NCI-H146 treated with DMSO at 0.1 percent for 48 hours (cell line): ENCODE measurements around the gene MSI2.
A peak's percentile ranks its signal among the peaks of the same experiment; 100 is the strongest.

Experiments used
- DNase-seq: peaks from one replicate; lab custom pipeline; 2025; ENCODE audit not compliant: unreplicated experiment; lab: John Stamatoyannopoulos, UW

MSI2 gene

GRCh38 chr17:57448759-57449283 lies 192.5 kb downstream of the MSI2 start:
- no peak for DNase-seq

- DNase-seq: no peak
Measured at GRCh38 chr17:57451191-57451590, 194.9 kb downstream of the MSI2 start.

- DNase-seq: no peak
Measured at GRCh38 chr17:57451643-57452042, 195.3 kb downstream of the MSI2 start.

- no peak for DNase-seq
Measured at GRCh38 chr17:57453841-57454425, 197.6 kb downstream of the MSI2 start.

GRCh38 chr17:57454729-57455062 lies 198.4 kb downstream of the MSI2 start:
- DNase-seq: no peak

GRCh38 chr17:57455063-57455914 lies 199.0 kb downstream of the MSI2 start:
- DNase-seq: no peak

GRCh38 chr17:57456622-57457021 lies 200.3 kb downstream of the MSI2 start:
- no peak for DNase-seq

- DNase-seq: no peak
Measured at GRCh38 chr17:57457188-57457587, 200.9 kb downstream of the MSI2 start.

- DNase-seq: peak; percentile 62
Measured at GRCh38 chr17:57458718-57459285, 202.5 kb downstream of the MSI2 start.

GRCh38 chr17:57459286-57459915 lies 203.1 kb downstream of the MSI2 start:
- no peak for DNase-seq

GRCh38 chr17:57461082-57461481 lies 204.8 kb downstream of the MSI2 start:
- DNase-seq: no peak

GRCh38 chr17:57462007-57462579 lies 205.8 kb downstream of the MSI2 start:
- DNase-seq: no peak

GRCh38 chr17:57463103-57463885 lies 207.0 kb downstream of the MSI2 start:
- no peak for DNase-seq

- no peak for DNase-seq
Measured at GRCh38 chr17:57464191-57464864, 208.0 kb downstream of the MSI2 start.

- DNase-seq: no peak
Measured at GRCh38 chr17:57465610-57466009, 209.3 kb downstream of the MSI2 start.

GRCh38 chr17:57466017-57466471 lies 209.7 kb downstream of the MSI2 start:
- DNase-seq: no peak

GRCh38 chr17:57466521-57466920 lies 210.2 kb downstream of the MSI2 start:
- DNase-seq: no peak

- DNase-seq: no peak
Measured at GRCh38 chr17:57467226-57467625, 210.9 kb downstream of the MSI2 start.

- DNase-seq: no peak
Measured at GRCh38 chr17:57467801-57468200, 211.5 kb downstream of the MSI2 start.
